T-helper 1 cell treated with Interleukin-12 subunit alpha and Interleukin-12 subunit beta and Interleukin-4 antibody, amounts not matched to agents 30 μg/mL and 1 μg/mL, for 36 hours (primary cell): ENCODE measurements around the gene OPRM1.
"Not testable (repeated sequence)": the region's sequence is repeated elsewhere in the genome, so short reads cannot be mapped to it uniquely, and the experiment has no call there.

ENCODE experiments used
- H3K27ac Mint-ChIP-seq: one replicate; pipeline ENCODE4 v1.8.0; 2021; ENCODE audit warnings: mild to moderate bottlenecking, mixed read lengths
- H3K27me3 Mint-ChIP-seq: one replicate; pipeline ENCODE4 v1.8.0; 2021; ENCODE audit warnings: low read depth, mixed read lengths
- H3K36me3 Mint-ChIP-seq: one replicate; pipeline ENCODE4 v1.8.0; 2021; ENCODE audit warnings: low read depth, mixed read lengths
- H3K4me1 Mint-ChIP-seq: one replicate; pipeline ENCODE4 v1.8.0; 2021; ENCODE audit warnings: low read depth, mixed read lengths
- H3K4me3 Mint-ChIP-seq: one replicate; pipeline ENCODE4 v1.8.0; 2021; ENCODE audit warnings: mild to moderate bottlenecking, moderate library complexity, mixed read lengths
- H3K9me3 Mint-ChIP-seq: one replicate; pipeline ENCODE4 v1.8.0; 2021; ENCODE audit warnings: mixed read lengths

The OPRM1 gene

GRCh38 chr6:154058963-154059680 is 20.1 kb downstream of the OPRM1 start:
- peaks cover 4% of the 10 kb centered on the region for H3K9me3 Mint-ChIP-seq
- no peaks in the 10 kb centered on the region for H3K27me3 Mint-ChIP-seq
- no peak overlapping the region for H3K27ac Mint-ChIP-seq
- H3K4me3 Mint-ChIP-seq, result no peak overlapping the region
- no peaks in the 10 kb centered on the region for H3K36me3 Mint-ChIP-seq
- H3K4me1 Mint-ChIP-seq, result no peaks in the 10 kb centered on the region

- Mint-ChIP-seq H3K4me3 (no peak overlapping the region), H3K36me3 (no peaks in the 10 kb centered on the region), H3K4me1 (no peaks in the 10 kb centered on the region), H3K9me3 (peaks cover 4% of the 10 kb centered on the region), H3K27me3 (no peaks in the 10 kb centered on the region), H3K27ac (no peak overlapping the region)
These were observed 21.0 kb downstream of the OPRM1 start for GRCh38 chr6:154060076-154060475.

DNA sequence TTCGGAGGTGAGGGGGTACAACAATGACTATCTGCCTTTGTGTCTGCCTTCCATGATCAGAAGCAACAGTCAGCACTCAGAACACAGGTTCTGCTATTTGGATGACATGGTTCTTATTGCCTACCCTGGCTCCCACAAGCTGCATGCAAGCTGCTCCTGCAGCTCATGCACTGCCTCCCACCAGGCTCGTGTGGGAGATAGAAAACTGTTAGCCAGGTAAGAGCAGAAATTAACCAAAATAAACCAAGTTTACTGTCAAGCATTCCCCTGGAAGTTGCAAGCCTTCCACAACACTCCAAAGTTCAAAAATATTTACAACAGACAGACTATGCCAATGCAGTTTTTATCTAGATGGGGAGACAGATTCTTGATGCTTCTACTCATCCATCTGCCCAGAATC is 31.0 kb downstream of the OPRM1 start:
- Mint-ChIP-seq H3K9me3 (no peaks in the 10 kb centered on the region), H3K4me1 (no peaks in the 10 kb centered on the region), H3K36me3 (no peaks in the 10 kb centered on the region), H3K4me3 (no peak overlapping the region), H3K27ac (no peak overlapping the region), H3K27me3 (no peaks in the 10 kb centered on the region)

- no peak overlapping the region for H3K27ac Mint-ChIP-seq
- H3K27me3 Mint-ChIP-seq, result no peaks in the 10 kb centered on the region
- no peaks in the 10 kb centered on the region for H3K9me3 Mint-ChIP-seq
- no peaks in the 10 kb centered on the region for H3K36me3 Mint-ChIP-seq
- no peaks in the 10 kb centered on the region for H3K4me1 Mint-ChIP-seq
- H3K4me3 Mint-ChIP-seq, result no peak overlapping the region
These were observed 31.6 kb downstream of the OPRM1 start for GRCh38 chr6:154070657-154071056.

DNA sequence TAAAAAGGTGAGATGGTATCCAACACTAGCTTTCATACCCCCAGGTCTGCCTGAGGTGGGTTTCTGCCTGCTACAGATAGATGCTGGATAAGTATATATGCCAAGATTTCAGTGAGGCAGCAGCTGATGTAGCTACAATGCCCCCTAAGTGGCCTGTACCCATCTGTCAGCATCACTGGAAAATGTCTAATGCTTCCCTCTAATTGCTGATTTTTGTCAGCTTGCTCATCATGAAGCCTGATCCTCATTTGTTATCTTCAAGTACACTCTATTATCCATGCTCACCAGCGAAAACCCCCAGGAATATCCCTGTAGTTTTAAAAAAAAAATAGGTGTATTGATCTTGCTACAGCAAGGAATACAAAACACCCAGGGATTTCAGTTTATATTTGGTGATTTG is 32.2 kb downstream of the OPRM1 start:
- H3K4me1 Mint-ChIP-seq, result no peaks in the 10 kb centered on the region
- no peaks in the 10 kb centered on the region for H3K36me3 Mint-ChIP-seq
- no peaks in the 10 kb centered on the region for H3K27me3 Mint-ChIP-seq
- no peak overlapping the region for H3K4me3 Mint-ChIP-seq
- no peaks in the 10 kb centered on the region for H3K9me3 Mint-ChIP-seq
- no peak overlapping the region for H3K27ac Mint-ChIP-seq

DNA sequence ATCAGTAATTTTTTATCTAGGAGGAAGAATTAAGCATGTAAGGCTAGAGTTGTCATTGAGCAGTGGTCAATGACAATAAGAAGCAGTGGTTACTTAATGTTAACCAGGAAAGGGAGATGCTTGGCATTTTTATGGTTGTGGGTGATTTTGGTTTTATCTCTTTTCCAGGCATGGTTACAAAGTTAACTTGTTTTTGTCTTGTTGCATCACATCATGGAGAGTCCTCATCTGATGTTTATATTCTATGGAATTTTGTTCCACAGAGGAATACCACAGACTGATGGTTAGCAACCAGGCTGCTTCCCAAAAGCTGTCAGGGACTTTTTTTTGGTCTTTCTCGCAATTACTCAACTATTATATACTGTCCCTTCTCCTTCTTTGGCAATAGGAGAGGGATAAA is 32.7 kb downstream of the OPRM1 start:
- no peaks in the 10 kb centered on the region for H3K9me3 Mint-ChIP-seq
- no peaks in the 10 kb centered on the region for H3K4me1 Mint-ChIP-seq
- H3K27me3 Mint-ChIP-seq, result no peaks in the 10 kb centered on the region
- H3K36me3 Mint-ChIP-seq, result no peaks in the 10 kb centered on the region
- no peak overlapping the region for H3K27ac Mint-ChIP-seq
- H3K4me3 Mint-ChIP-seq, result no peak overlapping the region

DNA sequence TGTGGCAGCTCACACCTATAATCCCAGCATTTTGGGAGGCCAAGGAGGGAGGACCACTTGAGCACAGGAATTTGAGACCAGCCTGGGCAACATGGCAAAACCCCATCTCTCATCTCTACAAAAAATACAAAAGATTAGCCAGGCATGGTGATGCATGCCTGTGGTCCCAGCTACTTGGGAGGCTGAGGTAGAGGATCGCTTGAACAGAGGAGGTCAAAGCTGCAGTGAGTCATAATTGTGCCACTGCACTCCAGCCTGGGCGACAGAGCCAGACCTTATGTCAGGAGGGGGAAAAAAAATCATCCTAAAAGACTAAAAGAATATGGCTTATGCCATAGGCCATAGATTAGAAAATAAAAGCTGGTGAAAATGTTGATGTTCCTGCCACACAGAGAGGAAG is 39.6 kb downstream of the OPRM1 start:
- H3K27ac Mint-ChIP-seq, H3K36me3 Mint-ChIP-seq, H3K4me1 Mint-ChIP-seq, H3K27me3 Mint-ChIP-seq, H3K4me3 Mint-ChIP-seq, H3K9me3 Mint-ChIP-seq: not testable (repeated sequence)

- Mint-ChIP-seq H3K4me1 (no peaks in the 10 kb centered on the region), H3K9me3 (no peaks in the 10 kb centered on the region), H3K27ac (no peak overlapping the region), H3K27me3 (no peaks in the 10 kb centered on the region), H3K36me3 (no peaks in the 10 kb centered on the region), H3K4me3 (no peak overlapping the region)
These were observed 41.6 kb downstream of the OPRM1 start for GRCh38 chr6:154080461-154081189.

DNA sequence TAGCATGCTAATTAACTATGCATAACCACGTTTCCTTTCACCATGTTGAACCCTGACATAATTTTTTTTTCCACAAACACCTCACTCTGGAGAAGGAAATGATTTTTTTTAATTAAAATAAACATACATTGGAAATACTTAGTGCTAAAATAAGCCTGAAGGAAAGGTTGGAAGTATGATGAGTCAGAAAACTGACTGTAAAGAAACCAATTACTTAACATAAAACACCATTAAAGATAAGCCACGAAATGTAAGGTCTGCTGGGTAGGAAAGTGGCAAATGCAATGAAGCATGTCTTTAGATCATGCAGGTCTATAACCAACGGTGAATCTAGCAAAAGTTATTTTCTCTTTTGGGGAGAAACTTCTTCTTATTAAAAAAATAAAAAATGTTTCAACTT is 47.5 kb downstream of the OPRM1 start:
- H3K27me3 Mint-ChIP-seq, result no peaks in the 10 kb centered on the region
- H3K27ac Mint-ChIP-seq, result no peak overlapping the region
- no peaks in the 10 kb centered on the region for H3K4me1 Mint-ChIP-seq
- no peaks in the 10 kb centered on the region for H3K9me3 Mint-ChIP-seq
- no peaks in the 10 kb centered on the region for H3K36me3 Mint-ChIP-seq
- H3K4me3 Mint-ChIP-seq, result no peak overlapping the region

- Mint-ChIP-seq H3K9me3 (no peaks in the 10 kb centered on the region), H3K36me3 (no peaks in the 10 kb centered on the region), H3K27ac (no peak overlapping the region), H3K4me3 (no peak overlapping the region), H3K27me3 (no peaks in the 10 kb centered on the region), H3K4me1 (no peaks in the 10 kb centered on the region)
These were observed 53.4 kb downstream of the OPRM1 start for GRCh38 chr6:154092326-154092962.

- H3K36me3 Mint-ChIP-seq, result no peaks in the 10 kb centered on the region
- no peaks in the 10 kb centered on the region for H3K4me1 Mint-ChIP-seq
- no peaks in the 10 kb centered on the region for H3K9me3 Mint-ChIP-seq
- no peak overlapping the region for H3K4me3 Mint-ChIP-seq
- no peaks in the 10 kb centered on the region for H3K27me3 Mint-ChIP-seq
- H3K27ac Mint-ChIP-seq, result no peak overlapping the region
These were observed 54.4 kb downstream of the OPRM1 start for GRCh38 chr6:154093231-154094044.

DNA sequence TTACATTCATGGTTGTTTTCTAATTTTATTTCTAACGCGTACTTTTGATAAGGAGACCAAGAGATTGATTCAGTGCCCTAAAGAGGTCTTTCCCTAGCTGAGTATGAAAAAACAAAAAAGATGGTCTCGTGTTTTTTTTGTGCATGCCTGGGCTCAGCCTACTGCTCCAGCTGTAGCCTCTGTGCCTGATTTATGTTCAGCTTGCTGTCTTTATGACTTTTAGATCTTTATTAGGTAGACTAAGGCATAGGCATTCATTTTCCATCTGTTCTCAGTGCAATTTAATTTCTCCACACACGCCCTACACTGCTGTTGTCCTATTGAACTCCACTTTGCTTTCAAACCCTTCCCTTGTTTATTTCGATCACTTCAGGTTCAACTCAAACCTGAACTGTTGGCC is 56.5 kb downstream of the OPRM1 start:
- Mint-ChIP-seq H3K9me3 (no peaks in the 10 kb centered on the region), H3K36me3 (no peaks in the 10 kb centered on the region), H3K27ac (no peak overlapping the region), H3K4me1 (no peaks in the 10 kb centered on the region), H3K4me3 (no peak overlapping the region), H3K27me3 (no peaks in the 10 kb centered on the region)

GRCh38 chr6:154096316-154096715 is 57.3 kb downstream of the OPRM1 start:
- H3K27ac Mint-ChIP-seq, result no peak overlapping the region
- H3K4me3 Mint-ChIP-seq, result no peak overlapping the region
- no peaks in the 10 kb centered on the region for H3K36me3 Mint-ChIP-seq
- H3K27me3 Mint-ChIP-seq, result no peaks in the 10 kb centered on the region
- no peaks in the 10 kb centered on the region for H3K4me1 Mint-ChIP-seq
- no peaks in the 10 kb centered on the region for H3K9me3 Mint-ChIP-seq

DNA sequence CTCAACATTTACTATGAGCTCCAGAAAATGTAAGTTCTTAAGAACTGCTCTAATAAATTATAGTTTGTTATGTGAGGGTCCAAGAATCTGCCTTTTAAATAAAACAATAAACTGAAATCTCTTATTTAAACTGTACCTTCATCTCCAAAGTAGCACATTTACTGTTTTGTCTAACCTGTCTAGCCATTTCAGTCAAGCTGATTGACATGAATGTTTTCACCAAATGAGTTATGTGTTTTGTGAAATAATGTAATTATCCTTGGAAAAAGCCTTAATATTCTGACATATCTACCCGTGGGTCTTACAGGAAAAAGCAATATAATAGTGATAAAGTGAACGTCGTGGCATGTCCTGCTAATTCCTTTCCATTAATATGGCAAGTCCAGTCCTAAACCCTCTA is 57.8 kb downstream of the OPRM1 start:
- H3K4me1 Mint-ChIP-seq, result no peaks in the 10 kb centered on the region
- H3K27me3 Mint-ChIP-seq, result no peaks in the 10 kb centered on the region
- no peak overlapping the region for H3K4me3 Mint-ChIP-seq
- H3K9me3 Mint-ChIP-seq, result no peaks in the 10 kb centered on the region
- no peaks in the 10 kb centered on the region for H3K36me3 Mint-ChIP-seq
- no peak overlapping the region for H3K27ac Mint-ChIP-seq
